Measurements from ENCODE around the gene NRBF2. TPM values are rescaled to one million over a fixed set of nuclear protein-coding genes. Genes with fewer than 3 reads are reported as not detected.

NRBF2 gene
- total and polyA plus RNA-seq, 9 of the 15 experiments (the other 6 are each of a cell fraction or from before 2014, with no cell fraction given), result 20.8 to 52.1 (median 30.5) TPM

Small RNA genes within 50 kb of the gene (small RNA-seq; reads per million reads assigned to genes)
- not detected for gene RNU6-543P
